ENCODE data around the gene ALDH1A2. TPM values are rescaled to one million over a fixed set of nuclear protein-coding genes. Genes with fewer than 3 reads are reported as not detected.

The ALDH1A2 gene
- total and polyA plus RNA-seq, 12 donors = 1.8 to 277 (median 8.3) TPM

DNA sequence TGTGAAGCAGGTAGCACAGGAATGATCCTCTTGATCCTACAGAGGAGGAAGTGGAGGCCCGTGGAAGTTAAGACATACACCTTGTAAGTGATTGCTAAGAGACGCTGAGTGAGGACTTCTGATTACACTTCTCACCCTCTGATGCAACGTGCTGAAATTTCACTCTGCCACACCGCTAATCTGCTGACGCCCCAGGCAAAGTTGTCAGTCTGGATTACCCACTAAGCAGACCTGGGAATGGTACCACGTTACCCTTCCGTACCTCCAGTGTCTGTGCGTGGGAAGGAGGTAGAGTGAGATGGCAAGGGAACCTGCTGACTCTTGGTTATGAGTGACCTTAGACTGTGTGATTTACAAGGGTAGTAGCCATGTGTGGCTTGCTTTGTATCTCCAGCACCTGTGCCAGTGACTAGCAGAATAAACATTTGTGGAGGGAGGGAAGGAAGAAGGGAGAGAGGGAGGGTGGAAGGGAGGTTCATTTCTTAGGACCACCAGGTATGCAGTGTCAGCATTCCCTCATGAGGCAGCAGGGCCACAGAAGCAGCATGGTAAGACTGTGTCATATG lies 115.0 kb downstream of the ALDH1A2 start:
- Histone ChIP-seq H3K36me3 (replicated peaks in 1 of 2) (no peaks in the 10 kb centered on the region), H3K4me1 (replicated peaks in 1 of 2) (no peaks in the 10 kb centered on the region), H3K4me3 (no peak overlapping the region), H3K27me3 (no peaks in the 10 kb centered on the region), H3K27ac (no peak overlapping the region), H3K9me3 (replicated peaks in 1 of 3) (no peaks in the 10 kb centered on the region)
- TF ChIP-seq POLR2A (IDR thresholded peaks at IDR 0.05) = no peak
- TF ChIP-seq, protein P1, sequence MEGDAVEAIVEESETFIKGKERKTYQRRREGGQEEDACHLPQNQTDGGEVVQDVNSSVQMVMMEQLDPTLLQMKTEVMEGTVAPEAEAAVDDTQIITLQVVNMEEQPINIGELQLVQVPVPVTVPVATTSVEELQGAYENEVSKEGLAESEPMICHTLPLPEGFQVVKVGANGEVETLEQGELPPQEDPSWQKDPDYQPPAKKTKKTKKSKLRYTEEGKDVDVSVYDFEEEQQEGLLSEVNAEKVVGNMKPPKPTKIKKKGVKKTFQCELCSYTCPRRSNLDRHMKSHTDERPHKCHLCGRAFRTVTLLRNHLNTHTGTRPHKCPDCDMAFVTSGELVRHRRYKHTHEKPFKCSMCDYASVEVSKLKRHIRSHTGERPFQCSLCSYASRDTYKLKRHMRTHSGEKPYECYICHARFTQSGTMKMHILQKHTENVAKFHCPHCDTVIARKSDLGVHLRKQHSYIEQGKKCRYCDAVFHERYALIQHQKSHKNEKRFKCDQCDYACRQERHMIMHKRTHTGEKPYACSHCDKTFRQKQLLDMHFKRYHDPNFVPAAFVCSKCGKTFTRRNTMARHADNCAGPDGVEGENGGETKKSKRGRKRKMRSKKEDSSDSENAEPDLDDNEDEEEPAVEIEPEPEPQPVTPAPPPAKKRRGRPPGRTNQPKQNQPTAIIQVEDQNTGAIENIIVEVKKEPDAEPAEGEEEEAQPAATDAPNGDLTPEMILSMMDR (IDR thresholded peaks at IDR 0.05) = no peak
- no peak for DNase-seq
- WGBS, 4 donors = 84 to 92% (median 88%) methylated on average over 8 of the region's 8 CpGs
- intact Hi-C loops (cut with DNase I) = no loop called here

DNA sequence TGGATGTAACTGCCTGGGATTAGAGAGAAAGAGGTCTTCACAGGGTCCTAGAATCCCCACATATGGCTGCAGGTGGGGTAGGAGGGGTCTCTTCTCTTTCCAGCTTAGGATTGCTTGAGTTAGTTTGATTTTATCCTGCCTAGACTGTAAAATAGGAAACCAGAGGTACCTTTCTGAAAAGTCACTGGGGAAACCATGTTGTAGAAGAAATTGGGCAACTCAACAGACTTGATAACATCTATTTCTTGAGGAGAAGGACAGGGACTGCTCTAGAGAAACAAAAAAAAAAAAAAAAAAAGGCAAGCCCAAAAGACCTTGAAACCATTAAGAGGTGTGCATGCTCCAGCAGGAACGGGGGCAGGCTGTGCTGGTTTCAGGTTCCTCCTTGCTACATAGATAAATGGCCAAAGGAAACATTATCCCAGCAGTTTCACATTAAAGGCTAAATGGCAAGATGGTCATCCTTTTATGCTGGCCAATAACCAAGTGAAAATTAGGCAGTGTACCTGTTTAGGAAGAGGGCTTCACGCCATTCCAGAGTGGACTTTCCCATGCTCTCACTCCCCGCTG lies 116.1 kb downstream of the ALDH1A2 start:
- Histone ChIP-seq H3K36me3 (replicated peaks in 1 of 2) (no peaks in the 10 kb centered on the region), H3K9me3 (replicated peaks in 1 of 3) (no peaks in the 10 kb centered on the region), H3K4me1 (replicated peaks in 1 of 2) (no peaks in the 10 kb centered on the region), H3K27me3 (no peaks in the 10 kb centered on the region), H3K27ac (no peak overlapping the region), H3K4me3 (no peak overlapping the region)
- 79 to 89% (median 86%) methylated on average over 3 of the region's 3 CpGs for WGBS, 4 donors
- DNase-seq = no peak
- TF ChIP-seq, protein P1 (IDR thresholded peaks at IDR 0.05) = no peak
- no peak for TF ChIP-seq POLR2A (IDR thresholded peaks at IDR 0.05)
- intact Hi-C loops (cut with DNase I) = no loop called here

DNA sequence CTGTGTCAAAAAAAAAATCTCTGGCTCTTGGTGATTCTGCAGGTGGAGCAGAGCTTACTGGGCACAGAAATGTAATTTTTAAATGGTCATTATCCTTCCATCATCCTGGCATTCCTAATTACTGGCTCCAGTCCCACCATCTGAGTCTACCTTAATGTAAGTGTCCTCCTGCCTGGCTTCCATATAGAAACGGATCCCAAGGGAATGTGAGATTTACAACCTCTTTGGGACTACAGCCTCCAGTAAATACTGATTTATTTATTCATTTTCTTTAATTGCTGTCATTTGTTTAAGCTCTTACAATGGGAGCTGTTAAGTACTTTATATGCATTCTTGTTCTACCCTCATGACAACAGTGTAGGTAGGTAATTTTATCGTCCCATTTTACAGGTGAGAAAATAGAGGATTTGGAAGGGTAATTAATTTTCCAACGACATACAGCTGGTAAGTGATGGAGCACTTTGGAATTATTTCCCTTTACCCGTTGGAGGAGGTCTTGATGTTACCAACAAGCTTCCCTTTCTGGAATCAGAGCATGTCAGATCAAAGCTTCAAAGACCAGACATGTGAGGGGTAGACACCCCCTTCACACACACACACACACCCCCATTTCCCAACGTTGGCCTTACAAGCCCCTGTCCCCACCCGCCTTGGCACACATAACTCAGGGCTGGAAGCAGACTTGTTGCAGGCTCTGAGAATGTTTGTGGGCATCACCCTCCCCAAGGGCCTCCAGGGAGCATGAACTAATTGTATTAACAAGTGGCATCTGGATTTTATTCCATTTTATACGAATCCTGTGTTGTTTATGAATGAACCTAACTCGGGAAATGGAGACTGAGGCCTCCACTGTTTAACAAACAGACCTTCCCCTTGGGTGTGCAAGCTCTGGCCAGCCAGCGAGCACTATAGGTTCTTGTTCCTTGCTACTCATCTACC lies 116.9 kb downstream of the ALDH1A2 start:
- no peaks in the 10 kb centered on the region for H3K27me3 ChIP-seq
- 65 to 79% (median 73%) methylated on average over 9 of the region's 9 CpGs for WGBS, 4 donors
- no peaks in the 10 kb centered on the region for H3K36me3 ChIP-seq (replicated peaks in 1 of 2)
- H3K4me3 ChIP-seq = no peak overlapping the region
- no peaks in the 10 kb centered on the region for H3K9me3 ChIP-seq (replicated peaks in 1 of 3)
- intact Hi-C loops (cut with DNase I) = no loop called here
- H3K27ac ChIP-seq = no peak overlapping the region
- DNase-seq = no peak
- TF ChIP-seq, protein P1 (IDR thresholded peaks at IDR 0.05) = no peak
- TF ChIP-seq POLR2A (IDR thresholded peaks at IDR 0.05) = no peak
- no peaks in the 10 kb centered on the region for H3K4me1 ChIP-seq (replicated peaks in 1 of 2)

DNA sequence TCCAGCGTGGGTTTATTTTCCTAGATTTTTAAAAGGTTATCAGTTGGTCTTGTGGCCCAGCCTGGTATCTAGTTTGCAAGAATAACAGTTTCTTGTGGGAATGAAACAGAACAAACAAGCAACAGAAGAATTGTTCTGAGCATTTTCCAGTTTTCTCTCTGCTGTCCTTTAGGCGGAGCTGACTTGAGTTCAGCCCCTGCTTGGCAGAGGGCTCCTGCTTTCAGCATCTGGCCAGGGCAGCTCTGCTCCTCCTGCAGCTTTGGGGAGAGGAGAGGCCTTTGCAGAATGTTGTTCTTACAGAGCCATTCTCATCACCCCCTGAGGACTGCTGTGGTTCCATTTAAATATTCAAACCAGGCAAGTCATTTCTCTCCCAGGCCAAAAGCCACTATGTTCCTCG lies 117.7 kb downstream of the ALDH1A2 start:
- 54 to 64% (median 59%) methylated on average over 3 of the region's 3 CpGs for WGBS, 4 donors
- Histone ChIP-seq H3K9me3 (replicated peaks in 1 of 3) (no peaks in the 10 kb centered on the region), H3K4me1 (replicated peaks in 1 of 2) (no peaks in the 10 kb centered on the region), H3K4me3 (no peak overlapping the region), H3K36me3 (replicated peaks in 1 of 2) (no peaks in the 10 kb centered on the region), H3K27ac (no peak overlapping the region), H3K27me3 (no peaks in the 10 kb centered on the region)
- no peak for TF ChIP-seq POLR2A (IDR thresholded peaks at IDR 0.05)
- TF ChIP-seq, protein P1 (IDR thresholded peaks at IDR 0.05) = no peak
- intact Hi-C loops (cut with DNase I) = no loop called here
- no peak for DNase-seq

Measured in adrenal gland (tissue), 12 donors.